Caco-2 (cell line): ENCODE data around the gene DAD1. TPM values are rescaled to one million over a fixed set of nuclear protein-coding genes. Genes with fewer than 3 reads are reported as not detected.
"Not testable (repeated sequence)": the region's sequence is repeated elsewhere in the genome, so short reads cannot be mapped to it uniquely, and the experiment has no call there.

Source experiments
- BruUV-seq: library from RNA; stranded (reverse); fragments of 400-500 nt; replicated peaks from 2 replicates; lab custom pipeline; 2021; lab: Mats Ljungman, UMichigan
- CTCF ChIA-PET: fragments of 300-600 bp; sonication (Branson Sonifier 250); formaldehyde crosslinking; loops from one replicate; lab custom pipeline; 2022; ENCODE audit warnings: antibody characterized with exemption; lab: Charles Lee
- POLR2A ChIA-PET: fragments of 300-600 bp; sonication (Branson Sonifier 250); formaldehyde crosslinking; loops from one replicate; lab custom pipeline; 2022; ENCODE audit warnings: antibody characterized with exemption; lab: Charles Lee
- DNase-seq, 2 experiments: peaks; one replicate each; pipeline versions ENCODE4 v3.0.0 to v3.0.0-alpha.2; 2020 to 2022
- H3K27me3 ChIP-seq: replicated peaks from 2 replicates; pipeline ENCODE4 v1.6.0; 2011; ENCODE audit warnings: low read length; ENCODE audit not compliant: control insufficient read depth, insufficient read depth
- H3K36me3 ChIP-seq: 2 replicates; pipeline ENCODE4 v1.5.1; 2011; ENCODE audit warnings: low read length; ENCODE audit not compliant: control insufficient read depth, insufficient read depth
- H3K4me1 ChIP-seq: fragments of 250-450 bp; sonication (Bioruptor Pico); 2 replicates; pipeline ENCODE4 v1.5.1; 2020; ENCODE audit warnings: mild to moderate bottlenecking
- H3K4me3 ChIP-seq: 2 replicates; pipeline ENCODE4 v1.5.1; 2011; ENCODE audit warnings: low read depth, mild to moderate bottlenecking, control low read depth, low read length
- H3K9me3 ChIP-seq: fragments of 250-450 bp; sonication (Bioruptor Pico); 2 replicates; pipeline ENCODE4 v1.5.1; 2020; ENCODE audit warnings: mild to moderate bottlenecking, moderate library complexity
- H3K27ac Mint-ChIP-seq: one replicate; pipeline ENCODE4 v1.8.0; 2022; ENCODE audit warnings: mixed read lengths; ENCODE audit not compliant: unreplicated experiment
- H3K27me3 Mint-ChIP-seq: one replicate; pipeline ENCODE4 v1.8.0; 2022; ENCODE audit warnings: mixed read lengths; ENCODE audit not compliant: insufficient read depth, unreplicated experiment
- H3K36me3 Mint-ChIP-seq: one replicate; pipeline ENCODE4 v1.8.0; 2022; ENCODE audit warnings: mild to moderate bottlenecking, mixed read lengths; ENCODE audit not compliant: insufficient read depth, unreplicated experiment
- H3K4me1 Mint-ChIP-seq: one replicate; pipeline ENCODE4 v1.8.0; 2022; ENCODE audit warnings: low read depth, mixed read lengths; ENCODE audit not compliant: unreplicated experiment
- H3K4me3 Mint-ChIP-seq: one replicate; pipeline ENCODE4 v1.8.0; 2022; ENCODE audit warnings: mild to moderate bottlenecking, moderate library complexity, mixed read lengths; ENCODE audit not compliant: unreplicated experiment
- H3K9me3 Mint-ChIP-seq: one replicate; pipeline ENCODE4 v1.8.0; 2022; ENCODE audit warnings: mixed read lengths; ENCODE audit not compliant: unreplicated experiment
- intact Hi-C: fragments of 100-400 bp; cut with micrococcal nuclease; formaldehyde crosslinking; loops from one replicate; pipeline ENCODE4 v1.10.0; 2022; ENCODE audit not compliant: unreplicated experiment
- total RNA-seq: library from RNA; stranded (reverse); gene quantifications from 2 replicates; pipeline ENCODE4 v1.2.3, GENCODE V29; 2022
- TF ChIP-seq, protein P1 (sequence below), 2 experiments: fragments of 200-600 bp in 1 of 2; IDR thresholded peaks; 1 replicate in 1 of 2; 2 replicates in 1 of 2; pipeline versions ENCODE4 v1.5.1 to v1.8.0; 2011 to 2022; ENCODE audit warnings: antibody characterized with exemption in 1 of 2, control low read depth in 1 of 2, inconsistent platforms in 1 of 2, low read depth in 1 of 2, low read length in 1 of 2, mild to moderate bottlenecking in 1 of 2, moderate library complexity in 1 of 2; ENCODE audit not compliant: insufficient read depth in 1 of 2, severe bottlenecking in 1 of 2, unreplicated experiment in 1 of 2

Gene DAD1
- total RNA-seq, 1 experiment from 2014 or later: 160 TPM

DNA sequence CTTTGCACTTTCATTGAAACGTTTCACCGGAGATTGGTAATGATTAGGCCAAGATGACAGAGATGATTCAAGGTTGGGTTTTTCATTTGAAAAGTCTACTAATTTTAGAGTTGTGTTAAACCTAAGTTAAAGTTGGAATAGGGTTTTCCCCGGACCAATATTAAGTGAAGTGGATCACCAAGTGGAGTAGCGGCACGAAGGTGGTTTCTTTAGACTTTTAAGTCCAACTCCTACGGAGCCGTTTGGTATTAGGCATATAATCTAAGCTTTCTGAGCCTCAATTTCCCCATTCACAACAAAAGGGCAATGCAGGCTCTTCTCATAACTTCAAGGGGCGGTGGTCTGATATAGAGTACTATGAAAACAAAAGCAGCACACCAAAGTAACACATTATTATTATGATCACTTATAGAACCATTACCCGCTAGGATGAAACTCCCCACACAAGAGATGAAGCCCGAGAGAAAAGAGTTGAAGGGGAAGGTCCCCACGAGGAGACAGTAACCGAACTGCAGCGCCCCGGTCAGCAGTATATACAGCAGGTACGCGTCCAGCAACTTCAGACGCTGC, 413 bp downstream of the DAD1 start:
- Mint-ChIP-seq H3K4me3 (peak overlapping the region; percentile 93), H3K36me3 (peaks cover 36% of the 10 kb centered on the region), H3K27ac (peak overlapping the region; percentile 97), H3K27me3 (no peaks in the 10 kb centered on the region), H3K9me3 (no peaks in the 10 kb centered on the region), H3K4me1 (peaks cover 23% of the 10 kb centered on the region)
- CTCF ChIA-PET: interaction anchor here (0.8 to 2.5 kb wide), 9 partner anchors 10 to 271 kb away, joined by 3 to 44 read pairs (median 6); partner anchors contain the start of gene ABHD4
- Histone ChIP-seq H3K9me3 (no peaks in the 10 kb centered on the region), H3K27me3 (no peaks in the 10 kb centered on the region), H3K36me3 (no peaks in the 10 kb centered on the region), H3K4me1 (peaks cover 35% of the 10 kb centered on the region), H3K4me3 (peak overlapping the region; percentile 71)
- TF ChIP-seq, protein P1, sequence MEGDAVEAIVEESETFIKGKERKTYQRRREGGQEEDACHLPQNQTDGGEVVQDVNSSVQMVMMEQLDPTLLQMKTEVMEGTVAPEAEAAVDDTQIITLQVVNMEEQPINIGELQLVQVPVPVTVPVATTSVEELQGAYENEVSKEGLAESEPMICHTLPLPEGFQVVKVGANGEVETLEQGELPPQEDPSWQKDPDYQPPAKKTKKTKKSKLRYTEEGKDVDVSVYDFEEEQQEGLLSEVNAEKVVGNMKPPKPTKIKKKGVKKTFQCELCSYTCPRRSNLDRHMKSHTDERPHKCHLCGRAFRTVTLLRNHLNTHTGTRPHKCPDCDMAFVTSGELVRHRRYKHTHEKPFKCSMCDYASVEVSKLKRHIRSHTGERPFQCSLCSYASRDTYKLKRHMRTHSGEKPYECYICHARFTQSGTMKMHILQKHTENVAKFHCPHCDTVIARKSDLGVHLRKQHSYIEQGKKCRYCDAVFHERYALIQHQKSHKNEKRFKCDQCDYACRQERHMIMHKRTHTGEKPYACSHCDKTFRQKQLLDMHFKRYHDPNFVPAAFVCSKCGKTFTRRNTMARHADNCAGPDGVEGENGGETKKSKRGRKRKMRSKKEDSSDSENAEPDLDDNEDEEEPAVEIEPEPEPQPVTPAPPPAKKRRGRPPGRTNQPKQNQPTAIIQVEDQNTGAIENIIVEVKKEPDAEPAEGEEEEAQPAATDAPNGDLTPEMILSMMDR (IDR thresholded peaks at IDR 0.05; ENCODE audit: insufficient read depth in 1 of 2, low read depth in 1 of 2, low read length in 1 of 2, severe bottlenecking in 1 of 2, unreplicated experiment in 1 of 2): no peak
- BruUV-seq: TSS peak; percentile 75
- POLR2A ChIA-PET: interaction anchor here (0.6 to 2.5 kb wide), 13 partner anchors 10 to 330 kb away, joined by 3 to 46 read pairs (median 6); partner anchors contain the start of genes ABHD4, LRP10, OXA1L and RBM23
- intact Hi-C loops: loop anchor here (1.0 kb wide), 2 partner anchors 10 to 26 kb away; partner anchors contain the start of gene ABHD4
- no peak for DNase-seq

DNA sequence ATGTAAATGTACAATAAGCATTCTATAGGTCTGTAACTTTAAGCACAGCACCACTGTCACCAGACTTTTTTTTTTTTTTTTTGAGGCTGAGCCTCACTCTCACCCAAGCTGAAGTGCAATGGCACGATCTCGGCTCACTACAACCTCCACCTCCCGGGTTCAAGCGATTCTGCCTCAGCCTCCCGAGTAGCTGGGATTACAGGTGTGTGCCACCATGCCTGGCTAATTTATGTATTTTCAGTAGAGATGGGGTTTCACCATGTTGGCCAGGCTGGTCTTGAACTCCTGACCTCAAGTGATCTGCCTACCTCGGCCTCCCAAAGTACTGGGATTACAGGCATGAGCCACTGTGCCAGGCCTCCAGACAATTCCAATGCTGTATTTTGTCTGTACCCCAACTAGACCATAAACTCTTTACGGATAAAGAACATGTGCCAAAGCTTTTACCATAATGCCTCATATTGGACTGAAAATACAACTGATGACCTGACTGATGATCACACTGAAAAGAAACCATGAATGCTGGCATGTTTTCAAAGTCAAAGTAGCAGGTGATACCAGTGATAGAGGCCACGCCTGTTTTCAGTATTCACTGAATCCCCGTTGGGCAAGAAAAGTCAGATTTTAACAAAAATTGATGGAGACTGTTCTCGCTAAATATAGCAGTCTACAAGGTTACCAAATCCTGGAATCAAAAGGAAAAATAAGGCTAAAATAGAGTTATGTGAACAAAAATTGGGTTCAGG, 1.2 kb downstream of the DAD1 start:
- POLR2A ChIA-PET: interaction anchor here (2.5 kb wide), 1 partner anchor 10 kb away, joined by 46 read pairs; the partner anchor contains the start of gene ABHD4
- H3K36me3 ChIP-seq, H3K9me3 ChIP-seq, H3K27me3 ChIP-seq, H3K27me3 Mint-ChIP-seq, intact Hi-C loops, BruUV-seq, H3K9me3 Mint-ChIP-seq, DNase-seq: not testable (repeated sequence)
- H3K36me3 Mint-ChIP-seq: peaks cover 36% of the 10 kb centered on the region
- peaks cover 29% of the 10 kb centered on the region for H3K4me1 Mint-ChIP-seq
- CTCF ChIA-PET: interaction anchor here (1.6 to 2.5 kb wide), 3 partner anchors 16 to 27 kb away, joined by 4 to 44 read pairs (median 5); no protein-coding TSS in a partner anchor
- Histone ChIP-seq H3K4me1 (peaks cover 35% of the 10 kb centered on the region), H3K4me3 (peak overlapping the region; percentile 71)
- H3K4me3 Mint-ChIP-seq: peak overlapping the region; percentile 93
- peak overlapping the region; percentile 97 for H3K27ac Mint-ChIP-seq

DNA sequence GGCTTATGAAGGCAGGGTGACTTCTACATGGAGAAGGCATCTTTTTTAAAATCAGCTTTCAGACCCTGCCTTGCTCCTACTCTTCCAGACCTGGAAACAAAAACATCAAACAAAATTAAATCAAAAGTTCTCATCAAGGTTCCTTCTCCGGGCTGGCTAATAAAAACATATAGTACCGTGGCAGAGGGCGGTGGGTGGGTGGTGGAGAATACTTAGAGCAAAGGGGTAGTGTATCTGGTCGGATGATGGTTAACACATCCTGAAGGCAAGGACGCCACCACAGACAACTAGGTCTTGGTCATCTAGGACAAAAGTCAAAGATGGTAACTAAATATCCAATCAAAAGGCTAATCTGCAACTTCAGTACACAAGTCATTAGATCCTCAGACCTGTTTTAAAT, 1.8 kb downstream of the DAD1 start:
- peaks cover 36% of the 10 kb centered on the region for H3K36me3 Mint-ChIP-seq
- peak overlapping the region; percentile 93 for H3K4me3 Mint-ChIP-seq
- ChIA-PET POLR2A (no interaction called here), CTCF (interaction anchor here (1.6 kb wide), 1 partner anchor 17 kb away, joined by 4 read pairs; no protein-coding TSS in a partner anchor)
- Histone ChIP-seq H3K27me3 (no peaks in the 10 kb centered on the region), H3K4me3 (no peak overlapping the region), H3K36me3 (no peaks in the 10 kb centered on the region), H3K4me1 (peaks cover 34% of the 10 kb centered on the region), H3K9me3 (no peaks in the 10 kb centered on the region)
- no peaks in the 10 kb centered on the region for H3K9me3 Mint-ChIP-seq
- H3K27ac Mint-ChIP-seq: peak overlapping the region; percentile 37
- H3K27me3 Mint-ChIP-seq: no peaks in the 10 kb centered on the region
- BruUV-seq: no TSS peak
- no peak for DNase-seq
- intact Hi-C loops: no loop called here
- TF ChIP-seq, protein P1 (IDR thresholded peaks at IDR 0.05; ENCODE audit: insufficient read depth in 1 of 2, low read depth in 1 of 2, low read length in 1 of 2, severe bottlenecking in 1 of 2, unreplicated experiment in 1 of 2): no peak
- peaks cover 35% of the 10 kb centered on the region for H3K4me1 Mint-ChIP-seq
